Right renal pelvis (tissue), 4 donors: ENCODE results near the gene PHACTR3. TPM values are rescaled to one million over a fixed set of nuclear protein-coding genes. Genes with fewer than 3 reads are reported as not detected.
A peak's percentile ranks its signal among the peaks of the same experiment; 100 is the strongest.

Experiments used
- DNase-seq, 4 donors: peaks; one replicate each; pipeline ENCODE4 v3.0.0-alpha.2; 2013; ENCODE audit warnings: low read depth in 4 of 4, low spot score in 3 of 4, missing footprints in 1 of 4
- polyA plus RNA-seq, 4 donors: library from polyadenylated mRNA; unstranded; fragments of 120-200 nt; gene quantifications; one replicate each; pipeline ENCODE4 v1.2.1, GENCODE V29; 2013; ENCODE audit not compliant: insufficient read length in 4 of 4

The PHACTR3 gene
- polyA plus RNA-seq, 4 donors, result 9.7 to 13.9 (median 13.0) TPM

- DNase-seq, result no peak
Measured at GRCh38 chr20:59667131-59667530, 62.8 kb downstream of the PHACTR3 start.

DNA sequence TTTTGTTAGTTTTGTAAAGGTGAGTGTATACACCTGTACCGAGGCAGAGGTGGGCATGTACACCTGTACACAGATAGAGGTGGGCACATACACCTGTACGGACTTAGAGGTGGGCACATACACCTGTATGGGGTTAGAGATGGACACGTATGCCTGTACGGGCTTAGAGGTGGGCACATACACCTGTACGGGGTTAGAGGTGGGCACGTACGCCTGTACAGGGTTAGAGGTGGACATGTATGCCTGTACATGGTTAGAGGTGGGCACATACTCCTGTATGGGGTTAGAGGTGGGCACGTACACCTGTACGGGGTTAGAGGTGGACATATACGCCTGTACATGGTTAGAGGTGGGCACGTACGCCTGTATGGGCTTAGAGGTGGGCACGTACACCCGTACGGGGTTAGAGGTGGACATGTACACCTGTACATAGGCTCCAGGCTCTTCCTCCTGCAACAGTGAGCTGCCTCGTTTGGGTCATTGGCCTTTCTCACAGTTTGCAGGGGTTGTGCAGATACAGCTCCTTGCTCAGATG, 63.7 kb downstream of the PHACTR3 start:
- DNase-seq, result no peak

DNA sequence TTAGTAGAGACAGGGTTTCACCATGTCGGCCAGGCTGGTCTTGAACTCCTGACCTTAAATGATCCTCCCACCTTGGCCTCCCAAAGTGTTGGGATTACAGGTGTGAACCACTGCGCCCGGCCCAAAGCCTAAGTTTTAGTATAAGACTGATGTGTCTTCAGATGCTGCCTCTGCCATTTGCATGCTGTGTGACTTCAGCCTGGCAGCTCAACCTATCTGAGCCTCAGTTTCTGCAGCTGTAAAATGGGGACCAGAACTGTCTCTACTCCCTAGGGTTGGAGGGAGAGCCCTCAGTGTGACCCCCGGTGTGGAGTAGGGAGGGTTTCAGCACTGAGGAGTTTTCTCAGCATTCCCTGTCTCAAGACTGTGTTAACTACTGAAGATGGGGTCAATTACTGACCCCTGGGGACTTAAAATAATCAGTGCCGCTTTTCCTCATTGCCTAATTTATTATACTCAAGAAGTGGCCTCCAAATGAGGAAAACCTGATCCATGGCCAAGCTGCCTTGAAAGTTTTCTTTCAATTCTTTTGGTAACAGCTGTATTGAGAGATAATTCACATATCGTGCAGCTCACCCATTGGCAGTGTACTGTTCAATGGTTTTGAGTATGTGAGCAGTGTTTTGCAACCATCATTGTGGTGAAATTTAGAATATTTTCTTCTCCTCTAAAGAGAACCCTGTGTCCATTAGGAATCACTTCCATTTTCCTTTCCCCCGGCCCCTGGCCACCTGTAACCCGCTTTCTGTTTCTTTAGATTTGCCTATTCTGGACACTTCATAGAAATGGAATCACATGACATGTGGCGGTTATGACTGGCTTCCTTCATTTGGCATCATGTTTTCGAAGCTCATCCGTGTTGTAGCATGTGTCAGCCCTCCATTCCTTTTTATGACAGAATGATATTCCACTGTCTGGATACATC, 64.8 kb downstream of the PHACTR3 start:
- DNase-seq, result no peak

DNA sequence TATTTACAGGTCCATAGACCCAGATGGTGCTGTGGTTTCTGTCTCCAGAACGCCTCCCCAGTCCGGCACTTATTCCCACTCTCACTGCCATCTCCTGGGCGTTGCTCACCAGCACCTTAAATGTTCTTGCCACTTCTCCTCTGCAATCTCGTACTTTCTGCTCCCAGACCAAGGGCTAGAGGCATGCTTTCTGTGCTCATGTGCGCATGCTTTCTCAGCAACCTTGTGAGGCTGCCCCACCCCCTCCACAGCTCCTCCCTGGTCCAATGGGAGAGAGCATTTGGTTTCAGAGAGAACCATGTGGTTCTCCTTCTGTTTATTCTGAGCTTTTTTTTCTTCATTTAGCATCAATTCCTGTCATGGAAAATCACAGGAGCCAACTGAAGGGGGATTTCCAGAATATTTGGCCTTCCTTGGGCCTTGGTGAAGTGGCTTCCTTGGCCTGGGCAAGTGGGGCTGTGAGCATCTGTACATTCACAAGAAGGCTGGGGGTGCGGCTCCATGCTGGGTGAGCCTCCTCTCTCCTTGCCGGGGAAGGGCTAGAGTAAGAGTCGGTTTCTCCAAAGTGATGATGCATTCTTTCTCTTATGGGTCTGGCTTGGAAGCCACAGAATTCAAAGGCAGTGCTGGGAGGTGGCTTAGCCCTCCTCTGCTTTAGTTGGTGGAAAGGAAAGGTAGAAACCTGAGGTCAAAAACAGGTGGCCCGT, 66.6 kb downstream of the PHACTR3 start:
- no peak for DNase-seq

DNA sequence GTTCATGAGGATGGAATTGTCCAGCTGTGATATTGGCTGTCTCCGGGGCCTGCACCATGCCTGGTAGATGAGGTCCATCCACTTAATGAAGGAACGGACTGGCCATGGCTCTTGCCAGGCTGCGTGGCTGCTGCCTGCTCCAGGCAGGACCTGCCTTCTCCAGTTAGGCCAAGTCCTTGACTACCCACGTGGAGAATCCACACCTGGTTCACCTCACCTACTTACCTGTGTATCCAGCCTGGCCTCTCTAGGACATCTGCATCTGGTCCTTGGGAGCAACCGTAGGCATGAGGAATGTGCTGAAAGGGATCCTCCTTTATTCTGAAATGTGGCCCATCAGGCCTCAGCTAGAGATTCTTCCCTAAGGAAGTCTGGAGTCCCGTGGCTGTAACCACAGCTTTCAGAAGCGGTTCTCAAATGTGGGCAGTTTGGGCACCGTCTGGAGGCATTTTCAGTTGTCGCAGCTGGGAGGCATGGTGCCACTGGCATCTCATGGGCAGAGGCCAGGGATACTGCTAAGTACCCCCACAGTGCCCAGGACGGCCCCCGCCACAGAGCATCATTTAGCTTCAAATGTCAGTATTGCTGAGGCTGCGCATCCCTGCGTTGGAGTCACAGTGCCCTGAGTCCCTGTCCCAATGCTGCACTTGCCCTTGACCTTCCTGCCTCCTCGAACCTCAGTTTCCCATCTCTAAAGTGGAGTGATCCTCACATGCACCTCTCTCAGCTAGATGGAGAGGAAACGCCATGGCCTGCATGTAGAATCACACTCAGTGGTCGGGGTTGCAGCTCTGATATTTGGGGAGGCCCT, 67.5 kb downstream of the PHACTR3 start:
- no peak for DNase-seq

- no peak for DNase-seq
Measured at GRCh38 chr20:59672576-59672975, 68.2 kb downstream of the PHACTR3 start.

DNA sequence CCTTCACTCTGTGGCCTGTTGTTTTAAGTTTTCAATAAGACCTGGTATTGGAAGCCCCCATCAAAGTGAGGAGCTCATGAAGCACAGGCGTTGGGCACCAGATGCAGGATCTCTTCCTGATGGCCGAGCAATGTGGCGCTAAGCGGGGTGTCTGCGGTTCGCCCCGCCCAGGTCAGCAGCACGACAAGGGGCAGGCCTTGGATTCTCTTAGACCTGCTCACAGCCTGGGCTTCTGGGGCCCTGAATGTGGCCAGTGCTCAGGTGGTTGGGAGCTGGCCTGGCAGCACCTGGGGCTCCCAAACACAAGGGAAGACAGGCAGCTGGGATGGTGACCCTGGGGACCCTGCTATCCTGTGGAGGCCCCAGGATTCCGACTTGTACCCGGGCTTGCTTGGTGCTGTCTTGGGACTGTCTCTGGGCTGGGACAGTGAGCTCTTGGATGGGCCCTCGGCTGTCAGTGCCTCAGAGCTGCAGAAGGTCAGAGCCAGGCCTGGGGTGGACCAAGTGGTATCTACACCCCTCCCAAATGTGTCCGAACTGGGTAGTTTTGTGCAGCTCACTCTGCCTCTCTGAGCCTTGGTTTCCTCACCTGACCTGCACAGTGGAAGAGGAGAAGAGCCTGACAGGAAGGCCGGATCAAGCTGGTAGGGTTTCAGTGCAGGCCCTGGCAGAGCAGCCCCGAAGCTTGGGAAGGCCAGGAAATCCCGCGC, 69.1 kb downstream of the PHACTR3 start:
- DNase-seq, result no peak

- no peak for DNase-seq
Measured at GRCh38 chr20:59673998-59674445, 69.7 kb downstream of the PHACTR3 start.

- DNase-seq, result no peak
Measured at GRCh38 chr20:59676126-59676850, 71.9 kb downstream of the PHACTR3 start.

DNA sequence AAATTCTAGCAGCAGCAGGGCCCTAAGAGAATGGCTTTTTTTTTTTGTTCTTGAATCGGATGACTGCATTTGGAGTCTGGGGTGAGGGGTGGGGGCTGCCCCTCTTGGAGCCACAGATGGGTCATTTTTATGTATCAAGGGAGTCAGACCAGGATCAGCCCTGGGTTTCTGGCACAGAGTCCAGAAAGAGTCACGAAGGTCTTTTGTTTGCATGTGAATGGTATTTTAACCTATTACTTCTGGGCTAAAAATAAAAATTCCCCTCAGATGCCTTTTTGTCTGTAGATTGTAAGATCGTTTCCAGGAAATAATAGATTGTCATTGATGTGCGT, 72.5 kb downstream of the PHACTR3 start:
- DNase-seq, result no peak

DNA sequence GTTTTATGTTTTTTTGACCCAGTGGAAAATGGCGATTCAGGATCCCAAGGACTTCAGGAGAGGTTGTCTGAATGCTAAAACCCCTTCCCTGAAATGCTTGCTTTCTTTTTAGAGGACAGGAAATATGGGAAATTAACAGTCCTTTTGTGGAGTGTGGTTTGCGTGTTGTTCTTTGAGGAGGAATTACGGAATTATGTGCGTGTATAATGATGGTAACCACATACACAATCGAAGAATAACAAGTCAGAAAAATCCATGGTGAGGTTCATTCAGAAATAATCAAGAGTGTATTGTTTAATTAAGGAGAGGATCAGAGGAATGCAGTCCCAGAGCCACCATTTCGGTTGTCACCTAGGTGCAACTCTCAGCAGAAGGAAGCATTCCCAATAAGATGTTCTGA, 73.2 kb downstream of the PHACTR3 start:
- DNase-seq, result no peak

DNA sequence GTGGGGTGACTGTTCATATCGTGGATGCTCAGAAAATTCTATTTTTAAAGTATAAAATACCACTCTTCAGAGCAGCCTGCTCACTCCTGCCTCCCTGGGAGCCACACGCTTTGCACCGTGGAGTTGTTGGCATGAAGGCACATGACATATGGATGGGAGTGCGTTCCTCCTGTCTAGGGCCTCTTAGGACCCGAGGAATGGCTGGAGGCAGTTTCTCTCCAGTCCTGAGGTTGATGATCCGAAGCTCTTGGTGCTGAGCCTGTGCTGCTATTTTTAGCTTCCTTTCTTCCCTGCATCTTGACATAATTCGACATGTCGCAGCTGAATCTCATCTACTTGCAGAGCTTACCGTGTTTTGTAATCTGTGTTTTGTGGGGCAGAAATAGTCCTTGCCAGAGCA, 73.9 kb downstream of the PHACTR3 start:
- DNase-seq, result peak in 1 of 4 donors; percentile 13

DNA sequence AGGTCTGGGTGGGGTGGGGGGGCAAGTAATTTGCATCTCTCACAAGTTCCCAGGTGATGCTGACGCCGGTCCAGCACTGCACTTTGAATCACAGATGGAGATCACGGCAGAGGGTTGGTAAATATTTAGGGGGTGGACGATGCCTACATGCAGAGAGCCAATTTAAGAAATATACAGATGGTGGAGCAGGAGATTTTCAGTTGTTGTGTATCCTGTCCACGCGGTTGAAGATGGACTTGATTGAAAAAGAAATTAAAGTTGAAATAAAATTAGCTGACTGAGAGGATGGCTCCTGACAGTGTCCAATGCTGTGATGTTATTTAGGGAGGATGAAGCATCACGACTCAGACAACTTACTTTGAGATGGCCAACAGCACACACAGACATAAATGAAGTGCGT, 74.6 kb downstream of the PHACTR3 start:
- no peak for DNase-seq

GRCh38 chr20:59680148-59680650, 75.9 kb downstream of the PHACTR3 start:
- DNase-seq, result no peak

- no peak for DNase-seq
Measured at GRCh38 chr20:59680852-59681251, 76.5 kb downstream of the PHACTR3 start.

DNA sequence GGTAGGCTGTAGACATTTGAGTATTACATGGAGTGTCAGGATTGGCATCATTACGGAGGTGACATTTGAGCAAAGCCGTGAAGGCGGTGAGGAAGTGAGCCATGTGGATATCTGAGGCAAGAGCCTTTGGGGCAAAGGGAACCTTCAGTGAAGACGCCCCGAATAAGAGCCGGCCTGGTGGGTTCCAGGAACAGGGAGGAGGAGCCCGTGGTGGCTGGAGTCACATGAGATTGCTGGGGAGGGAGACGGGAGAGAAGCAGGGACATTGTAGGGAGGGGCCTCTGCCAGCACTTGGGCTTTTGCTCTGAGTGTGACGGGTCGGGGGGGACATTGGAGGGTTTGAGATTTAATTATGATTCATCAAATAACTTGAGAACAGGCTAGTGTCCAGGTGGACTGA, 78.3 kb downstream of the PHACTR3 start:
- DNase-seq, result no peak

DNA sequence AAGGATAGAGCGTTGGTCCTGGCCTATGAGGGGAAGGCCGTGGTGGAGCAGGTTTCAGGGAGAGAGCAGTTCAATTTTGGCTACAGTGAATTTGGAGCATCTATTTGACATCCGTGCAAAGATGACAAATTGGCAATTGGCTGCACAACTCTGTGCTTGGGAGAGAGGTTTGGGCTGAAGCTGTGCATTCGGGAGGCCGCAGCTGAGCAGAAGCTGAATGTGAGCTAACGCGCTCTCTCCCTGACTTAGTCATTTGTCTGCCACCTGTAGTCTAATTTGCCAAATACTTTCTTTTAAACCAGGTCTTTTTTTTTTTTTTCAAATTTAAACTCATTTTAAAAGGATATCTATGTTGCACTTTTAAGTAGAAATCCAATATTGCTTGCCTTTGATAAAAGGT, 78.8 kb downstream of the PHACTR3 start:
- DNase-seq, result no peak

- no peak for DNase-seq
Measured at GRCh38 chr20:59684685-59685242, 80.4 kb downstream of the PHACTR3 start.
